OCI-LY7 (cell line): ENCODE data around the gene SLC6A12.

Experiments
- CTCF ChIP-seq: fragments of 200-600 bp; sonication (generic); conservative IDR thresholded peaks from 2 replicates; pipeline ENCODE4 v1.5.1; 2014; ENCODE audit warnings: mild to moderate bottlenecking, antibody characterized with exemption, low read length, moderate library complexity, mixed read lengths
- EZH2phosphoT487 ChIP-seq: fragments of 200-600 bp; sonication (generic); IDR thresholded peaks from 2 replicates; pipeline ENCODE4 v1.6.1; 2018; ENCODE audit warnings: low read depth, borderline replicate concordance, mild to moderate bottlenecking, mixed run types, antibody characterized with exemption, low read length, moderate library complexity, mixed read lengths

DNA sequence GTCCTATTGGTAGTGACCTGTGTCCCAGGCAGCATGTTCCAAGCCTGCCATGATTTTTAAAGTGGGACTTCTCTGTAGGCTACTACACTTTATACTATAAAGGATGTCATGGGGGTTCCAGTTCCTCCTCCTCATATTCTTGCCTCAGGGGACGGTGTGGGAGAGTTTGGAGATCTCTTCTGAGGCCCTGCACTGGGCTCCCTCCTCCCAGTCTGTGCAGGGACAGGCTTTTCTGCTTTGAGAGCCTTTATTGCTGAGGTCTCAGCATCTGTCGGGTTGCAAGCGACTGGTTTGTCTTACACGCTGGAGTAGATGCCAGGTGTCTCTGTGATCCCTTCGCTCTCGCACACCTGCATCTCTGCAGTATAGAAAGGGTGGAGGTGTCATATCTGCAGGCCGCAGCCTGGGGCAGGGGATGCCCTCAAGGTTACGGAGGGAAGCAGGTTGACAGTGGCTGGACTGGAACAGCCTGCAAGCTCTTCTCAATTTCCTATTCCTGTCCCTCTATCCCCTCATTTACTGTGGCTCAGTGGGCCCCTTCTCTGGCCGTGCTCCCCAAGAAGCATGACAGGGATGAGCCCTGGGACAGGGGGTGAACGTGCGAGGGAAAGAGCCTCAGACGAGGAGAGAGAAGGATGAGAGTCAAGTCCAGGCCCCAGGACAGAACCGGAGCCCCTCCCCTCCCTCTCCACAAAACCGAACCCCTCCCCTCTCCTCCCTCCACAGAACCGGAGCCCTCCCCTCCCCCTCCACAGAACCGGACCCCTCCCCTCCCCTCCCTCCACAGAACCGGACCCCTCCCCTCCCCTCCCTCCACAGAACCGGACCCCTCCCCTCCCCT lies 51.3 kb downstream of the SLC6A12 start:
- TF ChIP-seq CTCF (no peak), EZH2phosphoT487 (no peak)
